GM21619 (cell line): ENCODE results near the gene PROB1.
"Not testable (repeated sequence)": the region's sequence is repeated elsewhere in the genome, so short reads cannot be mapped to it uniquely, and the experiment has no call there.

ENCODE experiments used
- ATAC-seq: cut with Tn5 transposase; IDR thresholded peaks from one replicate; pipeline ENCODE4 v1.9.1; 2021; ENCODE audit not compliant: unreplicated experiment

Gene PROB1

DNA sequence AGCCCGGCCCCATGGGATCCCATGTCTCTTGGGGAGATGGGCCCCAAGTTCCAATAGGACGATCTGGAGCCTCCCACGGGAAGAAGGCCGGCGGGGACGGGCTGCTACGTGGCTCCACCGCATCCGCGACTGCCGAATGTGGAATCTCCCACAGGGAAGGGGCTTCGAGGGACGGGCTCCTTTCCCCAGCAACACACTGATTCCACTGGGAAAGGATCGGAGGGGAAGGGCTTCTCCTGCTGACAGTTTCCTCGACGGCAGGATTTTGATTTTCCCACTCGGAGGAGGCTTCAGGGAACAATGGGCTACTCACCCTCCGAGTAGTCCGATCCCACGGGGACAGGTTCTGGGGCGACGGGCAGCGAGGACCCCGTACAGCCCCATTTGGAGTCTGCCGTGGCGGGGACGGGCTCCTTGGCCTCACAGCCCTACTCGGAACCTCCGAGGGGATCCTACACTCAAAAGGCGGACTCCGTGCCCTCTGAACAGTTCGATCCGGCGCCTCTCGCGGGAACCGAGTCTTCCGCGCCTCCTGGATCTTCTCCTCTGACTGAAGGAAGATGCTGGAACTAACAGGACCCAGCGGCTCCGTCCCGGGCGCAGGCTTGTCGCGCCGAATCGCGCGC, 1.3 kb downstream of the PROB1 start:
- no peak for ATAC-seq

GRCh38 chr5:139392678-139393496, 2.0 kb downstream of the PROB1 start:
- ATAC-seq: peak; percentile 42

DNA sequence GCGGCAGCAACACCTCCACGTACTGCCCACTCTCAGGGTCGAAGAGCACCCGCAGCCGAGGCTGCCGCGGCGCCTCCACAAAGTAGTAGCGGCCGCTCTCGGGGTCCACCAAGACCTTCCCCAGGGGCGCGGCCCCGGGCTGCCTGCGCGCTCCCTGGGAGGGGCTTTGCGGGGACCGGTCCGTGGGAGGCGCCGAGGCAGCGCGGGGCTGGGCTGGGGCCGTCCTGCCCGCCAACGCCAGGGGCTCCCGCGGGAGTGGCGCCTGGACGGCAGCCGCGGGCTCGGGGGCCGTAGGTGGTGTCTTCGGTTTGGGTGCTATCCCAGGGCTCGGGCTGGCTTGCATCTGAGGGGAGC, 2.6 kb downstream of the PROB1 start:
- ATAC-seq: no peak

DNA sequence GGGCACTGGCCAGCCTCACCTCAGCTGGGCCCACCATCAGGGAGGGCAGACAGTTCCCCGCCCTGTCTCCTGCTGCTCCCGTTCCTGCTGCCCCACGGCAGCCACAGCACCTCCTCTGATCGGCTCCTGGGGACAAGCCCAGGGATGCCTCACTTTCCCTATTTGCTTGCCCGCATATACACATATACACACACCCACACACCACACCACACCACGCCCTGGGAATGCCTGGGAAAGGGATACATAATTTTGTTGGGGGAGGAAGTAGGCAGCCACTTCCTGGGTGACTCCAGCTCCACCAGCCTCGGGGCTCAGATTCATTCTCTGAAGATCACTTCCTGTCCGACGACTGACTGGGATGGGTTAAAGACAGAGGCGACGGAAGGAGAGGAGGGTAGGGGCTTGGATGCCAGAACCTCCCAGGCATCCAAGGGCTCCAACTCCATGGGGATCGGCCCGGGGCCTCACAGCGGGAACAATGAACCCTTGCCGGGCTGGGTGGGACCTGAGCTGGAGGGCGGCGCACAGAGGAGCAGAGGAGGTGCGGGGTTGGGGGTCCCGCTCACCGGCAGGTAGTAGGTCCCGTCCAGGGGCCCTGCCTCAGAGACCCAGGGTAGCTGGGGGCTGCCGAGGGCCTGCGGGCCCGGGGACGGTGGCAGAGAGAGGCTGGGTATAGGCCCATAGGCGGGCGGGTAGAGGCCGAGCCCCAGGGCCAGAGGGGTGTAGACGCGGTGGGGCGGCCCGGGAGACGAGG, 3.2 kb downstream of the PROB1 start:
- no peak for ATAC-seq

DNA sequence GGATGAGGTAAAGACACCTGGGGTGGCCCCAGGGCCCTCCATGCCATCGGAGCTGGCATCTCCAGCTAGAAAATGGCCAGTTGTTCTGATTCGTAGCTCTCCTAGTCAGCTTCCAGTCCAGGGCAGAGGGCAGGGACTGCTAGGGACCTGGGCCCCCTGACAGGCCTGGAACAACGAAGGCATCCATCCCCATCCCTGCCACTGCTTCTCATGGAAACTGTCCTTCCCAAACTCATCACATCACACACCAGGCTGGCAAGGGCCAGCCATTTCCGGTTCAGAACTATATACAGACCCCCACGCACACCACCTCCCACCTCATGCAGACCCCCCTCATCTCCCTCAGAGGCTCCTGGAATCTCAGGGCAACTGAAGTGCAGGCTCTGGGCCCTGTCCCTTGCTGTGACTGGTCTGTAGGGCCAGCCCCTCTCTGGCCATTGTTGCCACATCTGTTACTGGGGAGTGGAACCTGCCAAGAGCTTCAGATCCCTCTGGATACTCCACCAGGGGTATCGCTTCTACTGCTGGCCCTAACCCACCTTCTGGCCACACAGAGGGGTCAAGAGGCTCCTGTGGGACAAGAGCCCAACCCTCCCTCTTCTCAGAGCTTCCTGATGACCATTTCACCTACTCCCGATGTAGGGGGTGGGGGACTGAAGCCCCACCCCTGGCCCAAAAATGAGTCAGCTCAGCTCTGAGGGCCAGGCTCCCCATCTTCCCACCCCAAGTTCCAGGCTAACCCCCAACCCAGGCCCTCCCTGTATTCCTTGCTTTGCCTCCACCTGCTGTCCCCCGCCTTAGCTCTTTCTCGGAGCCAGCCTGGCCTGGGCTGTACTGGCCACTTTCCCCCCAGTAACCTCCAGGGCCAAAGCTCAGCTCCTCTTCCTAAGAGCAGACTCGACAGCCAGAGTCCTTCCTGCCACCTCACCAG, 4.0 kb downstream of the PROB1 start:
- ATAC-seq: no peak

DNA sequence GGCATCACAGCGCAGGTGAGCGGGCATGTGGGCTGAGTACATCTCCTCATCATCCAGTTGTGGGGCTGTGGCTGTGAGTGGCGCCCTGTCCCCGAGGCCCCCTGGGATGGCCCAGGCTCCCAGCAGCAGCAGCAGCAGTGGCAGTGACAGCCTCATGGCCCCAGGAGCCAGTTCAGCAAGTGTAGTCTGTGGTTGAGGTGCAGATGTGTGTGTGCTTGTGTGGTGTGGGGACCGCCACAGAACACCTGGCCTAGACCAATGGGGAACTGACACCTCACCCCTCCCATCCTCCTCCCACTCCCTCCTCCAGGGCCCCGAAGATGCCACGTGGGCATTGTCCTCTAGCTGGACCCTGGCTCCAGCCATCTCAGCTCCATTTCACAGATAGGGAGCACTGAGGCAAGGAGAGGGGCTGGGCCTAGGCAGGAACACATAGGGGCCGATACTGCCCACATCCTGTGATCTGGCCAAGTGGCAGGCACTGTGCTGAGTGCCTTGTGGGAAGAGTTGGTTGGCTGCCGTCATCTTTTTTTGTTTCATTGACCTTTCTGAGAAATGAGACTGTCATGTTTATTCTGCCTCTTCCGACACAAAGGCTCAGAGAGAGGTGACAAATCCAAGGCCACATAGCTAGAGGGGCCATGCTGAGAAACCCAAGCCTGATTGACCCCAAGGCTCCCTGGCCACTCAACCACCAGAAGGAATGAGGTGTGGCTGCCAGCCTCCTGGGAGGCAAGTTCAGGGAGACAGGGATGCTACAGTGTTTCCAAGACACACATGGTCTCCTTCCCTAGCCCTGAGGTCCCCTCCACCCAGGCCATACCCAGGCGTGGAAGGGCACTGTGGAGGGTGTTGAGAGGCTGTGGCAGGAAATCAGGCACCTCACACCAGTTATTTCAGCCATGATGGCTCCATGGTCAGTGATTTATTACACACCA, 4.9 kb downstream of the PROB1 start, which contains the start of gene MZB1:
Gene MZB1, minus strand, starts transcription at position 213 of the 938 bp plus-strand sequence. Its CDS starts 57 bp downstream, at position 156.
- peak; percentile 40 for ATAC-seq

- no peak for ATAC-seq
Observed at GRCh38 chr5:139388198-139388821, 6.6 kb downstream of the PROB1 start.

- ATAC-seq: no peak
Observed at GRCh38 chr5:139387611-139388197, 7.2 kb downstream of the PROB1 start.

- ATAC-seq: not testable (repeated sequence)
Observed at GRCh38 chr5:139386956-139387355, 7.9 kb downstream of the PROB1 start.

DNA sequence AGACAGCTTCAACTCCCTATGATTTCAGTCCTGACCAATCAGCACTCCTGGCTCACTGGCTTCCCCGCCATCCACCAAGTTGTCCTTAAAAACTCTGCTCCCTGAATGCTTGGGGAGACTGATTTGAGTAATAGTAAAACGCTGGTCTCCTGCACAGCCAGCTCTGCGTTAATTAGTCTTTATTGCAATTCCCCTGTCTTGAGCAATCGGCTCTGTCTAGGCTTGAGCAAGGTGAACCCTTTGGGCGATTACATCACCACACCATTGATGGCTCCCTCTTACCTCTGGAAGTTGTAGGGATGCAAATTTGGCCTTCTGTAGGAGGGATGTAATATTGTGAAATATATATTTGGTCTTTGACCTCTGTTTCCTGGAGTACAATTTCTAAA, 8.9 kb downstream of the PROB1 start:
- no peak for ATAC-seq

GRCh38 chr5:139385061-139386049, 9.5 kb downstream of the PROB1 start:
- no peak for ATAC-seq

- no peak for ATAC-seq
Observed at GRCh38 chr5:139384591-139385051, 10.3 kb downstream of the PROB1 start.

GRCh38 chr5:139383993-139384590, 10.8 kb downstream of the PROB1 start:
- ATAC-seq: no peak

- ATAC-seq: no peak
Observed at GRCh38 chr5:139383275-139383992, 11.5 kb downstream of the PROB1 start, which contains the start of gene SLC23A1. Gene SLC23A1 (minus strand): TSS chr5:139383297. CDS start chr5:139383253, 44 bp downstream.

- ATAC-seq: no peak
Observed at GRCh38 chr5:139382807-139383206, 12.1 kb downstream of the PROB1 start.
